Glomerular visceral epithelial cell (primary cell): ENCODE results near the gene HGS.

Source experiments
- DNase-seq: peaks from one replicate; pipeline ENCODE4 v3.0.0-alpha.2; 2016; ENCODE audit errors: extremely low spot score

Gene HGS

GRCh38 chr17:81741594-81742452 is 58.0 kb downstream of the HGS start:
- DNase-seq = no peak
